ENCODE data around the gene SPEM1.

Gene SPEM1, protein sequence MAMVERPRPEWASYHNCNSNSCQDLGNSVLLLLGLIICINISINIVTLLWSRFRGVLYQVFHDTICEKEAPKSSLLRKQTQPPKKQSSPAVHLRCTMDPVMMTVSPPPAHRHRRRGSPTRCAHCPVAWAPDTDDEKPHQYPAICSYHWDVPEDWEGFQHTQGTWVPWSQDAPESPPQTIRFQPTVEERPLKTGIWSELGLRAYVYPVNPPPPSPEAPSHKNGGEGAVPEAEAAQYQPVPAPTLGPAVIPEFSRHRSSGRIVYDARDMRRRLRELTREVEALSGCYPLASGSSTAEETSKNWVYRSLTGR

DNA sequence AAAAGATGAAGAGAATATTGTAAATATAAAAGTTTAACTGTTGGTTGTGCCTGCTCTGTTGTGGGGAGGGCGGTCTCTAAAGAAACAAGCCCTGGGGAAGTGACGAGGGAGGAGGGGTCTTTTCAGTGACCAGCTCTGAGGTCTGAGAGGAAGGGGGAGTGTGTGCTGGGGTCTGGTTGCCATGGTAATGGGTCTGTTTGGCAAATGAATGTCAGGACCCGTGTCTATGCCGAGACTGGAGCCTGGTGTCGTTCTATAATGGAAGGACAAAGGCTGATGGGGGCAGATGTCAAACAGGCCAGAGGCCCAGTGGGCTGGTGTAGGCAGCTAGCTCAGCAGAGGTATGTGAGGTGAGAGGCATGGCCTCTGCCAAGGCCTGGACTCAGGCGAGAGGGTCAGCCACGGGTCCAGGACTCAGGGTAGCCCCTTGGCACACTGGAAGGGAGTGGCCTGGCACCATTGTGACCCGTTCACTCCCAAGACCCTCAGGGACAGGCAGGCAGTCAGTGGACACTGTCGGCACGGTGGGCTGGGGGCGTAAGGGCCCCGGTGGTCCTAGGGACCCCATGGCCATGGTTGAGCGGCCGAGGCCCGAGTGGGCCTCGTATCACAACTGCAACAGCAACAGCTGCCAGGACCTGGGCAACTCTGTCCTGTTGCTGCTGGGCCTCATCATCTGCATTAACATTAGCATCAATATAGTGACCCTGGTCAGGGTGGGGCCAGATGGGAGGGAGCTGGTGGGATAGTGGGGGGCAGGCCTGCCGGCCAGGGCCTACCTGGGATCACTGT lies at the start of gene SPEM1:
SPEM1 (plus strand) TSS at position 506 of the 792 bp plus-strand sequence; CDS start at position 567, 61 bp downstream.
- DNase-seq: no peak

DNA sequence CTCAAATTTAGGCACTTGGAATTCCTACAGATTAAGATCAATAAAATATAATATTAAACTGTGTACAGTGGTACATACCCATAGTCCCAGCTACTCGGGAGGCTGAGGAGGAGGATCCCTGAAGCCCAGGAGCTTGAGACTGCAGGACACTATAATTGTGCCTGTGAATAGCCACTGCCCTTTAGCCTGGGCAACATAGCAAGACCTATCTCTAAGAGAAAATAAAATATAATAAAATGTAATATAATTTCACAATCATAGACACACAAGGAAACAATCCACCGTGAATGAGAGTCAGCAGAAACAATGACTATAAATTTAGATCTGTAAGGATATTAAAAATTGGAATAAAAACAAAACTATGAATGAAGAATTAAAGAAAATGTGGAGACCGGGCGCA lies 49.3 kb upstream of the SPEM1 start:
- DNase-seq: no peak

- no peak for DNase-seq
Observed at GRCh38 chr17:7374353-7374752, 45.8 kb upstream of the SPEM1 start.

DNA sequence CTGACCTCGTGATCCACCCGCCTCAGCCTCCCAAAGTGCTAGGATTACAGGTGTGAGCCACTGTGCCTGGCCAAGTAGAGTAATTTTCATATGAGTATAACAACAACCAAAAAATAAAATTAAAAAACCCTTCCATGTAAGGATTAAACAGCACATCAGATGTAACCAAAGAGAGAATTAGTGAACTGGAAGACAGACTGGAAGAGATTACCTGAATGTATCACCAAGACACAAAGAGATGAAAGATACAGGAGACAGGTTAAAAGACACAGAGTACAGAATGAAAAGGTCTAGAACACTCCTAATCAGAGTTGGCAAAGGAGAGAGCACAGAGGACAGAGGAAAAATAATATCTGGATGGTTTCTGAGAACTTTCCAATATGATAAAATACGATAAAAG lies 41.0 kb upstream of the SPEM1 start:
- no peak for DNase-seq

DNA sequence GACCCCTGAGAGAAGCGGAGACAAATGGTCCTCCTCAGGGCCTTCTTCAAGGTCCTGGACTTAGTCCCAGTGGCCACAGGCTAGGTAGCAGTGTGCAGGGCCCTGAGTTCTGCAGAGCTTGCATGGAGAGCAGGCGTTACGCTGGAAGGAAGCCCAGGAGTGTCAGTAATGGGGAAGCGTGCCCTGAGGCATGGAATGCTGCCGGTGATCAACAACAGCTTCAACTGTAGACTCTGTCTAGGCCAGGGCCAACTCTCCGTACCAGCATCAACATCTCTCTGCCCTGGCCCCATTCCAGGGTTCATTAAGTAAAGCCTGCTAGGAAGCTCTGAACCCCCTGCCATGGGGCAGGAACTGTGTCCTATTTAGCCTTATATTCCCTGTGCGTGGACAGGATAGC lies 39.8 kb upstream of the SPEM1 start:
- DNase-seq: peak; percentile 52 to 69

- no peak for DNase-seq
Observed at GRCh38 chr17:7380855-7381683, 39.1 kb upstream of the SPEM1 start, which contains the start of gene TNK1. Gene TNK1 (plus strand): TSS chr17:7381089. CDS start chr17:7382927, 1,838 bp downstream.

DNA sequence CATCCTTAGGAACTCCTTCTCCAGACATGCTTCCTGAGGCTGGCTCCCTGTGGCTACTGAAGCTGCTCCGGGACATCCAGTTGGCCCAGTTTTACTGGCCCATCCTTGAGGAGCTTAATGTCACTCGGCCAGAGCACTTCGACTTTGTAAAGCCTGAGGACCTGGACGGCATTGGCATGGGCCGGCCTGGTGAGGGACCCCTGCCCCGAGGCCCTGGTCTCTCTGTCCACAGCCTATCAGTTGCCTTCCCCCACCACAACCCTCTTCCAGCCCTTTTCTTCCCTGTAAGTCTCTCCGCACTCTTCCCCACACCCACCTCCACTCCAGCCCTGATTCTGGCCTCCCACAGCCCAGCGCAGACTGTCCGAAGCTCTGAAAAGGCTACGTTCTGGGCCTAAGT lies 37.2 kb upstream of the SPEM1 start:
- no peak for DNase-seq

GRCh38 chr17:7383371-7383741 lies 36.8 kb upstream of the SPEM1 start:
- no peak for DNase-seq

- no peak for DNase-seq
Observed at GRCh38 chr17:7383742-7384488, 36.2 kb upstream of the SPEM1 start.

DNA sequence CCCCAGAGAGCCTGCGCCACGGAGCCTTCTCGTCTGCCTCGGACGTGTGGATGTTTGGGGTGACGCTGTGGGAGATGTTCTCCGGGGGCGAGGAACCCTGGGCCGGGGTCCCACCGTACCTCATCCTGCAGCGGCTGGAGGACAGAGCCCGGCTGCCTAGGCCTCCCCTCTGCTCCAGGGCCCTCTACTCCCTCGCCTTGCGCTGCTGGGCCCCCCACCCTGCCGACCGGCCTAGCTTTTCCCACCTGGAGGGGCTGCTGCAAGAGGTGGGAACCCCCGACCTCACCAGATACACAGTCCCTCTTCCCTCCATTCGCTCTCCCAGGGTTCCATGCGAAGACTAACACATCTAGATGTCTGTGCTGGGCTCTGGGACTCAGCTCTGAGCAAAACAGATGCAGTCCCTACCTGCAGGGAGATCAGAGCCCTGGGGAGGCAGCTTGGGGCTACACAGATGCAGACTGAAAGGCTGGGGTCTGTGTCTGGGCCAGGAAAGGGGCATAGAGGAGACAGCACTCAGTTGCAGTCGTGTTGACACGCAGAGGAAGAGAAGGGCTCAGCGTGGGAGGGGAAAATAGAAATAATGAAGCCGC lies 35.5 kb upstream of the SPEM1 start:
- DNase-seq: no peak

GRCh38 chr17:7388856-7389255 lies 31.3 kb upstream of the SPEM1 start:
- no peak for DNase-seq

- DNase-seq: no peak
Observed at GRCh38 chr17:7389924-7390910, 29.9 kb upstream of the SPEM1 start.

- no peak for DNase-seq
Observed at GRCh38 chr17:7391307-7391706, 28.8 kb upstream of the SPEM1 start.

DNA sequence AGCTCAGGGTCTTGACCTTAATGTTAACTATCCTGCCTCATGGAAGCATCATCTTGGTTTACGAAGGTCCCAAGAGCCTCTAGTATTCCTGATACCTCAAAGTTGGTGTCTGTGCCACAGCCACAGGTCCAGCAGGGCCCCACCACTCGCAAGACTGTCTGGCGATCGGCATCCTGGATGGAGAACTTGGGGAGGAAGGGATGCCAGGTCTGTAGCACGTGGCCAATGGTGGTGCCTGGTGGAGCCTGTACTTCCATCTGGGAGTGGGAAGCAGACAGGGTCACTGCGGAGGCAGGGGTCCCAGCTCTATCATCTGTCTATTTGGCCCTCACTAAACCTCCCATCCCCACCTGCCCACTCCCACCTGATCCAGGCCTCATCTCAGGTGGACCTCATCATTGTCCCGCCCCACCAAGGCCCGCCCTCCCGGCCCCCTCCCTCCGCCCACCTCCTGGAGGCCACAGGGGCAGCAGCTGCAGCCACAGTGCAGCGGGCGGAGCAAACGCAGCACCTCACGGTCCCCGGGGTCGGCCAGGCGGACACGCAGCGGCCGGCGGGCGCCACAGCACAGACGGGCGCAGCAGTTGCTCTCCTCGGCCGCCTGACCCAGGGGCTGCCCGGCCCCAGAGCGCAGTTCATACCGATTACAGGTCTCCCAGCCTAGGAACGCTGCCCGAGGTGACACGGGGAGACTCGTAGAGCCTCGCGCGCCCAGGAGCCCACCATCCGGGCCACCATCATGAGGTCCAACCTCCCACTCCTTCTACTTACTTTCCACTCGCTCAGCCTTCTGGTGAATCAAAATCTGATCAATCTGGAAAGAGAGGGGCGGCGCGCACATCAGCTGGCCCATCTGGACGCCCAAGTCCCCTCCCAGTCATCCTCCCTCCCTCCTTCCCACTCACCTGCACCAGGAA lies 27.2 kb upstream of the SPEM1 start:
- DNase-seq: no peak

DNA sequence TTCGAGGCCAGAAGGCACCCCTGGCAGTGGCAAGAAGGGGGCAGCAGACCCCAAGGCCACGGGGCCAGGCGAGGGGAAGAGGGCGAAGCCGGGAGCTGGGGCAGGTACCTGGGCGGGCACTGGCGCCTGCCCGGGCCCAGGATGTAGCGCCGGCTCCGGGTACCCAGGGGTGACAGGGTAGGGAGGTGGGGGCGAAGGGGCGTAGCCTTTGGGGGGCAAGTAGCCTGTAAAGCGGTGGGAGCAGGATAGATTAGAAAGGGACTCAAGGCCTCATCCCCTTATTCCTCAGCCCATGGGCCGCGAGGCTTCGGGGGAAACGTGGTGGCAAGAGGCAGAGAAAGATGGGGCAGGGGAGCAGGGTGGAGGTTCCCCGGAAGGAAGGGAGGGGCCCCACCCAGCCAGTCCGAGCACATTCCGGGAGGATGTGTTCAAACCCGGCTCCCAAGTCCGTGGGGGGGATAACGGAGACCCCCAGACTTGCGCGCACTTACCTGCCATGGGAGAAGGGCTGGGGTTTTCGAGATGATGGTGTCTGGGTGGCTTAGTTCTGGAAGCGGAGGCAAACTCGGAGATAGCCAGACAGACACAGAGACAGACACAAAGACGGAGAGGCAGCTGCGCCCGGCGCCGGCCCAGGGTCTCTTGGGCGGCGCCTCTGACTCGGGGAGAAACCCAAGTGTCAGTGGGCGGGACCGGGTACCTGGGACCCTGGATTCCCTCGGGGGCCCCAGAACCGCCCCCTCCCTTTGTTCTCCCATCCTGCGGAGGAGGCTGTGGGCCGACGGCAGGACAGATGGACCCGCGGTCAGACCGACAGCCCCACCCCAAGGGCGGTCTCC lies 26.3 kb upstream of the SPEM1 start:
- no peak for DNase-seq

DNA sequence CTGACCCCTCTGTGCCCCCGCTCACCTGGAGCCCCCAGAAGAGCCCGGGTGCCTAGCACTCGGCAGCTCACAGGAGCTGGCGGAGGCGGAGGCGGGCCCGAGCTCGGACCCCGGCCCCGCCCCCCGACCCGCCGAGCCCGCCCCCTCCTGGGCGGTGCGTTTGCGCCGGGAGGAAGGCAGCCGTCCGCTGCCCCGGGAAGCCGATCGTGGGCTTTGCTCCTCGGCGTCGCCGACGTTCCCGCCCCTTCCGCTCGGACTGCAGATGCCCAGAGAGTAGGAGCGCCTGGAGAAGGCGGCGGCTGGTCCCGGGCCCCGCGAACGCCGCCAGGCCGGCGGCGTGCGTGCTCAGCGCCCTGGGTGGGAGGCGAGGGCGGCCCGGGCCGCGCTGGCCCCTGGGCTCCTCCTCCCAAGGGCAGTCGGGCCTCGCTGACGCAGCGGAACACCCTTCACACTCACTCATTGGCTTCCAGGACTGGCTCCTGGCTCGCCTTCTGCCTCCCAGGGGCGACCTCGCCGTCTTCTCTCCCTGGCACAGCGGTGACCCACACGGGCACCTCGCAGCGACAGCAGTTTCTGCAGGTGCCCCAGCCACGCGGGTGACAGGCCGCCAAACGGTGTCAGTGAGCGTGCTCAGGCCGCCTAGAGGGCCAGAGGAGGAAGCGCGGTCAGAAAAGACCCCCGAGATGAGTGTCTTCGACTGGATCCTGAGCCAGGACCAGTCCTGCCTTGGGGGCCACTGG lies 25.5 kb upstream of the SPEM1 start, which contains the start of gene PLSCR3:
PLSCR3 (minus strand) TSS at position 74 of the 740 bp plus-strand sequence. CDS start 415 bp downstream, outside the sequence.
- DNase-seq: peak in 1 of 2 experiments; percentile 86

- DNase-seq: no peak
Observed at GRCh38 chr17:7396147-7396546, 24.0 kb upstream of the SPEM1 start.

DNA sequence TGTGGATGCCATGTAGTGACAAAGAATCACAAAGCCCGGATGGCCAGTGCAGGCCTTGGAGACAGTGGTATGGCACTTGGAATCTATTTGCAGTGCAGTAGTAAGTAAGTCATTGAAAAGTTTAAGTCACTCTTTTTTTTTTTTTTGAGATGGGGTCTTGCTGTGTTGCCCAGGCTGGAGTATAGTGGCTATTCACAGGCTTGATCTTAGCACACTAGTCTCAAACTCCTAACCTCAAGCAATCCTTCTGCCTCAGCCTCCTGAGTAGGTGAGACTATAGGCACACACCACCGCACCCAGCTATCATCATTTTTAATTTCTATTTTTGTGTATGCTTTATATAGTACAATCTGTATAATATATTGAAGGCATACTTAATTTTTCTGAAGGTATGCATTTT lies 21.5 kb upstream of the SPEM1 start:
- DNase-seq: no peak

Measured in NCI-H446 (cell line).